Neutrophil (primary cell): ENCODE measurements around the gene JADE1.
A peak's percentile ranks its signal among the peaks of the same experiment; 100 is the strongest.

ENCODE experiments used
- H3K27ac ChIP-seq: fragments of 200-600 bp; sonication (generic); 2 replicates; pipeline ENCODE4 v1.5.1; 2016; ENCODE audit warnings: mild to moderate bottlenecking, moderate library complexity
- H3K27me3 ChIP-seq: fragments of 200-600 bp; sonication (generic); 2 replicates; pipeline ENCODE4 v1.6.0; 2016; ENCODE audit warnings: mild to moderate bottlenecking
- H3K36me3 ChIP-seq: fragments of 200-600 bp; sonication (generic); 2 replicates; pipeline ENCODE4 v1.5.1; 2017
- H3K4me1 ChIP-seq, 2 experiments: fragments of 200-600 bp in 1 of 2; sonication (generic) in 1 of 2; 1 replicate in 1 of 2; 2 replicates in 1 of 2; pipeline versions ENCODE4 v1.5.1 to v1.6.1; 2013 to 2016; ENCODE audit warnings: low read depth in 1 of 2, low read length in 1 of 2, mild to moderate bottlenecking in 1 of 2, moderate library complexity in 1 of 2; ENCODE audit not compliant: control insufficient read depth in 1 of 2, insufficient read depth in 1 of 2
- H3K4me3 ChIP-seq, 2 experiments: fragments of 200-600 bp in 1 of 2; sonication (generic) in 1 of 2; 1 replicate in 1 of 2; 2 replicates in 1 of 2; pipeline ENCODE4 v1.5.1; 2013 to 2016; ENCODE audit warnings: low read depth in 1 of 2, low read length in 1 of 2, mild to moderate bottlenecking in 1 of 2, moderate library complexity in 1 of 2
- H3K9me3 ChIP-seq: fragments of 200-600 bp; sonication (generic); 2 replicates; pipeline ENCODE4 v1.5.1; 2016
- CTCF ChIP-seq: fragments of 200-600 bp; sonication (generic); IDR thresholded peaks from 2 replicates; pipeline ENCODE4 v1.5.1; 2016; ENCODE audit warnings: antibody characterized with exemption

Gene JADE1

GRCh38 chr4:128868758-128869157, 59.3 kb downstream of the JADE1 start:
- Histone ChIP-seq H3K27ac (peak overlapping the region; percentile 2), H3K4me3 (no peak overlapping the region), H3K4me1 (no peaks in the 10 kb centered on the region), H3K27me3 (no peaks in the 10 kb centered on the region), H3K9me3 (no peaks in the 10 kb centered on the region), H3K36me3 (peaks cover 59% of the 10 kb centered on the region)
- TF ChIP-seq CTCF = no peak

GRCh38 chr4:128869776-128870509, 60.4 kb downstream of the JADE1 start:
- H3K4me1 ChIP-seq = no peaks in the 10 kb centered on the region

GRCh38 chr4:128871948-128872347, 62.4 kb downstream of the JADE1 start:
- H3K36me3 ChIP-seq = peaks cover 53% of the 10 kb centered on the region
- no peaks in the 10 kb centered on the region for H3K9me3 ChIP-seq
- H3K4me3 ChIP-seq = no peak overlapping the region
- no peaks in the 10 kb centered on the region for H3K27me3 ChIP-seq
- H3K27ac ChIP-seq = peak overlapping the region; percentile 22
- no peak for TF ChIP-seq CTCF
- no peaks in the 10 kb centered on the region for H3K4me1 ChIP-seq

More at GRCh38 chr4:128869776-128870509, 60.4 kb downstream of the JADE1 start:
- no peak for TF ChIP-seq CTCF
- peaks cover 55% of the 10 kb centered on the region for H3K36me3 ChIP-seq
- H3K27me3 ChIP-seq = no peaks in the 10 kb centered on the region
- H3K27ac ChIP-seq = peak overlapping the region; percentile 12
- H3K4me3 ChIP-seq = no peak overlapping the region
- H3K9me3 ChIP-seq = no peaks in the 10 kb centered on the region

GRCh38 chr4:128876200-128876599, 66.7 kb downstream of the JADE1 start:
- TF ChIP-seq CTCF = no peak
- Histone ChIP-seq H3K27me3 (no peaks in the 10 kb centered on the region), H3K4me1 (no peaks in the 10 kb centered on the region), H3K4me3 (no peak overlapping the region), H3K27ac (no peak overlapping the region), H3K36me3 (peaks cover 22% of the 10 kb centered on the region), H3K9me3 (no peaks in the 10 kb centered on the region)

- TF ChIP-seq CTCF = no peak
- Histone ChIP-seq H3K27me3 (no peaks in the 10 kb centered on the region), H3K9me3 (no peaks in the 10 kb centered on the region), H3K4me1 (no peaks in the 10 kb centered on the region), H3K4me3 (no peak overlapping the region), H3K27ac (no peak overlapping the region), H3K36me3 (peaks cover 5% of the 10 kb centered on the region)
Observed at GRCh38 chr4:128877934-128878333, 68.4 kb downstream of the JADE1 start.
